ENCODE data around the gene VPS33A.

The VPS33A gene

DNA sequence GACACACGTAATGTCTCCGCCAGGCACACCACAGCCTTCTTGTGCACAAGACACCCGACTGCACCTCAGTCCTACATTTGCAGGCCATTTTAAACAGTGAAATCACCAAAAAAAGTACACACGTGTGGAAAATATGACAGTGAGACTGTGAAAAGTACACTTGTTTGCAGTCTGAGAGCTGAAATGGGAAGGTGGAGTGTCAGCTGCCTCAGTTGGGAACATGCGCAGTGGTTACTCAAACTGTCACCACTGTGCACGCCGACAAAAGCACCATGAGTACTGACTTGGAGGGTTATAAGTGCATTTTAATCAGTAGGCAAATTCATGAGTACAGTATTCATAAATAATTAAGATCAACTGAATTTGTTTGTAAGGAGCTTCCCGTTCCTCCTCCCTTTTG lies 15.8 kb downstream of the VPS33A start:
- Histone ChIP-seq H3K18ac (ENCODE audit: low read length) (no peak overlapping the region), H3K9ac (ENCODE audit: low read length) (no peak overlapping the region), H4K8ac (ENCODE audit: low read depth, low read length) (no peak overlapping the region), H2BK120ac (ENCODE audit: low read depth, low read length) (no peak overlapping the region), H3K79me1 (ENCODE audit: low read length) (no peaks in the 10 kb centered on the region), H3K27me3 (ENCODE audit: insufficient read depth, low read length, poor library complexity) (no peaks in the 10 kb centered on the region), H3K27ac (ENCODE audit: low read depth, low read length) (no peak overlapping the region), H2BK5ac (ENCODE audit: low read length) (no peak overlapping the region), H3K4me2 (ENCODE audit: low read length) (no peak overlapping the region), H3K4me3 (ENCODE audit: low read length) (no peak overlapping the region), H2AK5ac (ENCODE audit: low read length) (no peak overlapping the region), H3K4ac (ENCODE audit: low read depth, low read length) (no peak overlapping the region), H3K79me2 (ENCODE audit: control insufficient read depth, insufficient read depth, low read length) (no peaks in the 10 kb centered on the region), H3K36me3 (ENCODE audit: control insufficient read depth, insufficient read depth, low read length) (no peaks in the 10 kb centered on the region), H4K5ac (ENCODE audit: low read length) (no peak overlapping the region), H2BK15ac (replicated peaks; ENCODE audit: low read depth) (no peak overlapping the region), H3K23ac (ENCODE audit: low read length) (no peak overlapping the region), H3K4me1 (ENCODE audit: control insufficient read depth, low read depth, low read length) (no peaks in the 10 kb centered on the region), H3K56ac (ENCODE audit: low read length) (no peak overlapping the region)
- DNase-seq, result no peak
- WGBS (ENCODE audit: extremely low coverage, insufficient coverage, low lambda C conversion rate), result no CpG with 5 or more reads among the region's 8 CpGs

- Histone ChIP-seq H2BK15ac (replicated peaks; ENCODE audit: low read depth) (no peak overlapping the region), H4K5ac (ENCODE audit: low read length) (no peak overlapping the region), H2BK120ac (ENCODE audit: low read depth, low read length) (no peak overlapping the region), H3K27ac (ENCODE audit: low read depth, low read length) (no peak overlapping the region), H3K4me2 (ENCODE audit: low read length) (no peak overlapping the region), H2BK5ac (ENCODE audit: low read length) (no peak overlapping the region), H3K79me2 (ENCODE audit: control insufficient read depth, insufficient read depth, low read length) (no peaks in the 10 kb centered on the region), H3K36me3 (ENCODE audit: control insufficient read depth, insufficient read depth, low read length) (no peaks in the 10 kb centered on the region), H3K9ac (ENCODE audit: low read length) (no peak overlapping the region), H3K4me1 (ENCODE audit: control insufficient read depth, low read depth, low read length) (no peaks in the 10 kb centered on the region), H3K23ac (ENCODE audit: low read length) (no peak overlapping the region), H3K4me3 (ENCODE audit: low read length) (no peak overlapping the region), H3K79me1 (ENCODE audit: low read length) (no peaks in the 10 kb centered on the region), H3K18ac (ENCODE audit: low read length) (no peak overlapping the region), H4K8ac (ENCODE audit: low read depth, low read length) (no peak overlapping the region), H2AK5ac (ENCODE audit: low read length) (no peak overlapping the region), H3K4ac (ENCODE audit: low read depth, low read length) (no peak overlapping the region), H3K27me3 (ENCODE audit: insufficient read depth, low read length, poor library complexity) (no peaks in the 10 kb centered on the region), H3K56ac (ENCODE audit: low read length) (no peak overlapping the region)
- no CpG with 5 or more reads among the region's 6 CpGs for WGBS (ENCODE audit: extremely low coverage, insufficient coverage, low lambda C conversion rate)
- no peak for DNase-seq
These were observed 16.2 kb downstream of the VPS33A start for GRCh38 chr12:122250047-122250446.

GRCh38 chr12:122245553-122245952 lies 20.7 kb downstream of the VPS33A start:
- Histone ChIP-seq H3K4ac (ENCODE audit: low read depth, low read length) (no peak overlapping the region), H4K8ac (ENCODE audit: low read depth, low read length) (no peak overlapping the region), H3K27me3 (ENCODE audit: insufficient read depth, low read length, poor library complexity) (no peaks in the 10 kb centered on the region), H2BK5ac (ENCODE audit: low read length) (no peak overlapping the region), H2BK15ac (replicated peaks; ENCODE audit: low read depth) (no peak overlapping the region), H3K56ac (ENCODE audit: low read length) (no peak overlapping the region), H3K9ac (ENCODE audit: low read length) (no peak overlapping the region), H2AK5ac (ENCODE audit: low read length) (no peak overlapping the region), H3K23ac (ENCODE audit: low read length) (no peak overlapping the region), H3K18ac (ENCODE audit: low read length) (no peak overlapping the region), H3K79me2 (ENCODE audit: control insufficient read depth, insufficient read depth, low read length) (no peaks in the 10 kb centered on the region), H3K36me3 (ENCODE audit: control insufficient read depth, insufficient read depth, low read length) (peaks cover 2% of the 10 kb centered on the region), H3K4me2 (ENCODE audit: low read length) (no peak overlapping the region), H3K4me3 (ENCODE audit: low read length) (no peak overlapping the region), H3K27ac (ENCODE audit: low read depth, low read length) (no peak overlapping the region), H3K79me1 (ENCODE audit: low read length) (no peaks in the 10 kb centered on the region), H4K5ac (ENCODE audit: low read length) (no peak overlapping the region), H3K4me1 (ENCODE audit: control insufficient read depth, low read depth, low read length) (no peaks in the 10 kb centered on the region), H2BK120ac (ENCODE audit: low read depth, low read length) (no peak overlapping the region)
- no CpG with 5 or more reads among the region's 1 CpG for WGBS (ENCODE audit: extremely low coverage, insufficient coverage, low lambda C conversion rate)
- no peak for DNase-seq

DNA sequence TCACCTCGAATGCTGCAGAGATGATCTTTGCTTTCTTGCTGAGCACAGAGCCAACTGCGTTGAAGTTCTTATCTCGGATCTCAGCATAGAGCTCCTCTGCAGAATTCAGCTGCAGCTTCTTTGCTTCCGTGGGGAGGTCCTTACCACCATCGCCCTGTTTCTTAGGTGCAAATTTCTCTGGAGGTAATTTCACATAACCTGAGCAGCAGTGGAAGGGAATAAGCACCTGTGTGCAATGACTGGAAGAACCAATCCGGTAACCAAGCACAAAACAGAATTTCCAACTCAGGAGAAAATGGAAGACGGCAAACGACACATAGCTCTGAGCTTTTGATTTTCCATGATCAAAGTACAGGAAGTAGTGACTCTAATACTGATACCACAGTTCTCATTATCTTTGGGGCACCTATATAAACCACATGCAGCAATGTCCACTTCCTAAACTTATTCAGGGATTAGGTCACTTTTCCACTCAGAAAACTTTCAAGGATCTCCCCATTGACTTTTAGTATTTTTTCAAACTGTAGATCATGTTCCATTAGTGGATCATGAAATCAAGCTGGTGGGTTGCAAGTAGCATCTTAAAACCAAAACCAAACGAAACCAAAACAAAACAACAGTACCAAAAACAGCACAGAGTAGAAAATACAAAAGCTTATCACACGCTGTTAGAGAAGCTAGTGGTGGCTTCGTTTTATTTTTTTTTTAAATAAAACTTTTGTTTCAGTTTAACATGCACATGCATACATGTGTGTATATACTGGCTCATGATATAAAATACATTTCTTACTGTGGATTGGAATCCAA lies 21.5 kb downstream of the VPS33A start:
- no peaks in the 10 kb centered on the region for H3K79me2 ChIP-seq (ENCODE audit: control insufficient read depth, insufficient read depth, low read length)
- H4K8ac ChIP-seq (ENCODE audit: low read depth, low read length), result no peak overlapping the region
- H3K4ac ChIP-seq (ENCODE audit: low read depth, low read length), result no peak overlapping the region
- H3K56ac ChIP-seq (ENCODE audit: low read length), result no peak overlapping the region
- H3K27ac ChIP-seq (ENCODE audit: low read depth, low read length), result no peak overlapping the region
- H3K4me2 ChIP-seq (ENCODE audit: low read length), result no peak overlapping the region
- no peak overlapping the region for H4K5ac ChIP-seq (ENCODE audit: low read length)
- no peak overlapping the region for H3K9ac ChIP-seq (ENCODE audit: low read length)
- no peak overlapping the region for H3K18ac ChIP-seq (ENCODE audit: low read length)
- H2BK5ac ChIP-seq (ENCODE audit: low read length), result no peak overlapping the region
- peaks cover 2% of the 10 kb centered on the region for H3K36me3 ChIP-seq (ENCODE audit: control insufficient read depth, insufficient read depth, low read length)
- no peak overlapping the region for H3K4me3 ChIP-seq (ENCODE audit: low read length)
- H2AK5ac ChIP-seq (ENCODE audit: low read length), result no peak overlapping the region
- H2BK15ac ChIP-seq (replicated peaks; ENCODE audit: low read depth), result no peak overlapping the region
- H2BK120ac ChIP-seq (ENCODE audit: low read depth, low read length), result no peak overlapping the region
- no peak for DNase-seq
- H3K23ac ChIP-seq (ENCODE audit: low read length), result no peak overlapping the region
- H3K79me1 ChIP-seq (ENCODE audit: low read length), result no peaks in the 10 kb centered on the region
- H3K4me1 ChIP-seq (ENCODE audit: control insufficient read depth, low read depth, low read length), result no peaks in the 10 kb centered on the region
- no peaks in the 10 kb centered on the region for H3K27me3 ChIP-seq (ENCODE audit: insufficient read depth, low read length, poor library complexity)
- WGBS (ENCODE audit: extremely low coverage, insufficient coverage, low lambda C conversion rate), result no CpG with 5 or more reads among the region's 11 CpGs

GRCh38 chr12:122243965-122244364 lies 22.3 kb downstream of the VPS33A start:
- no peak overlapping the region for H3K4me3 ChIP-seq (ENCODE audit: low read length)
- no peak overlapping the region for H3K4me2 ChIP-seq (ENCODE audit: low read length)
- H2BK5ac ChIP-seq (ENCODE audit: low read length), result no peak overlapping the region
- H3K4ac ChIP-seq (ENCODE audit: low read depth, low read length), result no peak overlapping the region
- no peaks in the 10 kb centered on the region for H3K4me1 ChIP-seq (ENCODE audit: control insufficient read depth, low read depth, low read length)
- H4K5ac ChIP-seq (ENCODE audit: low read length), result no peak overlapping the region
- no peak overlapping the region for H2AK5ac ChIP-seq (ENCODE audit: low read length)
- no peaks in the 10 kb centered on the region for H3K79me1 ChIP-seq (ENCODE audit: low read length)
- no peaks in the 10 kb centered on the region for H3K27me3 ChIP-seq (ENCODE audit: insufficient read depth, low read length, poor library complexity)
- H3K27ac ChIP-seq (ENCODE audit: low read depth, low read length), result no peak overlapping the region
- no CpG with 5 or more reads among the region's 6 CpGs for WGBS (ENCODE audit: extremely low coverage, insufficient coverage, low lambda C conversion rate)
- no peak for DNase-seq
- H3K18ac ChIP-seq (ENCODE audit: low read length), result no peak overlapping the region
- H3K9ac ChIP-seq (ENCODE audit: low read length), result no peak overlapping the region
- H3K36me3 ChIP-seq (ENCODE audit: control insufficient read depth, insufficient read depth, low read length), result peaks cover 2% of the 10 kb centered on the region
- H4K8ac ChIP-seq (ENCODE audit: low read depth, low read length), result no peak overlapping the region
- no peaks in the 10 kb centered on the region for H3K79me2 ChIP-seq (ENCODE audit: control insufficient read depth, insufficient read depth, low read length)
- H2BK120ac ChIP-seq (ENCODE audit: low read depth, low read length), result no peak overlapping the region
- H3K23ac ChIP-seq (ENCODE audit: low read length), result no peak overlapping the region
- no peak overlapping the region for H2BK15ac ChIP-seq (replicated peaks; ENCODE audit: low read depth)
- H3K56ac ChIP-seq (ENCODE audit: low read length), result no peak overlapping the region

GRCh38 chr12:122238861-122239260 lies 27.4 kb downstream of the VPS33A start:
- Histone ChIP-seq H3K4me1 (ENCODE audit: control insufficient read depth, low read depth, low read length) (no peaks in the 10 kb centered on the region), H3K4ac (ENCODE audit: low read depth, low read length) (no peak overlapping the region), H3K18ac (ENCODE audit: low read length) (no peak overlapping the region), H2BK5ac (ENCODE audit: low read length) (no peak overlapping the region), H4K5ac (ENCODE audit: low read length) (no peak overlapping the region), H3K56ac (ENCODE audit: low read length) (no peak overlapping the region), H3K23ac (ENCODE audit: low read length) (no peak overlapping the region), H3K36me3 (ENCODE audit: control insufficient read depth, insufficient read depth, low read length) (peaks cover 3% of the 10 kb centered on the region), H3K79me1 (ENCODE audit: low read length) (no peaks in the 10 kb centered on the region), H3K4me3 (ENCODE audit: low read length) (no peak overlapping the region), H4K8ac (ENCODE audit: low read depth, low read length) (no peak overlapping the region), H3K79me2 (ENCODE audit: control insufficient read depth, insufficient read depth, low read length) (no peaks in the 10 kb centered on the region), H2BK120ac (ENCODE audit: low read depth, low read length) (no peak overlapping the region), H3K9ac (ENCODE audit: low read length) (no peak overlapping the region), H3K27me3 (ENCODE audit: insufficient read depth, low read length, poor library complexity) (no peaks in the 10 kb centered on the region), H2BK15ac (replicated peaks; ENCODE audit: low read depth) (no peak overlapping the region), H3K27ac (ENCODE audit: low read depth, low read length) (no peak overlapping the region), H3K4me2 (ENCODE audit: low read length) (no peak overlapping the region), H2AK5ac (ENCODE audit: low read length) (no peak overlapping the region)
- no peak for DNase-seq
- WGBS (ENCODE audit: extremely low coverage, insufficient coverage, low lambda C conversion rate), result no CpG with 5 or more reads among the region's 5 CpGs

Data from mesendoderm (in vitro differentiated cells).